ENCODE results near the gene DLG3. TPM values are rescaled to one million over a fixed set of nuclear protein-coding genes. Genes with fewer than 3 reads are reported as not detected.
"Not testable (repeated sequence)": the region's sequence is repeated elsewhere in the genome, so short reads cannot be mapped to it uniquely, and the experiment has no call there.

DLG3 gene
- total and polyA plus RNA-seq, 4 experiments from 2014 or later: 5.3 to 14.2 (median 12.0) TPM

DNA sequence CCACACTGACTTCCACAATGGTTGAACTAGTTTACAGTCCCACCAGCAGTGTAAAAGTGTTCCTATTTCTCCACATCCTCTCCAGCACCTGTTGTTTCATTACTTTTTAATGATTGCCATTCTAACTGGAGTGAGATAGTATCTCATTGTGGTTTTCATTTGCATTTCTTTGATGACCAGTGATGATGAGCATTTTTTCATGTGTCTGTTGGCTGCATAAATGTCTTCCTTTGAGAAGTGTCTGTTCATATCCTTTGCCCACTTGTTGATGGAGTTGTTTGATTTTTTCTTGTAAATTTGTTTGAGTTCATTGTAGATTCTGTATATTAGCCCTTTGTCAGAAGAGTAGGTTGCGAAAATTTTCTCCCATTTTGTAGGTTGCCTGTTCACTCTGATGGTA lies 71.1 kb downstream of the DLG3 start:
- POLR2A ChIA-PET (ENCODE audit: partially characterized antibody); H3K4me1 ChIP-seq (ENCODE audit: insufficient read depth, low read length); H3K4me1 Mint-ChIP-seq; H3K27ac ChIP-seq (ENCODE audit: low read depth, low read length); H3K27ac Mint-ChIP-seq; H3K27me3 Mint-ChIP-seq; intact Hi-C loops (cut with micrococcal nuclease); H3K4me3 Mint-ChIP-seq; H3K36me3 ChIP-seq (ENCODE audit: insufficient read depth, low read length); H3K27me3 ChIP-seq (ENCODE audit: insufficient read depth, low read length); H3K36me3 Mint-ChIP-seq; DNase-seq; CTCF ChIA-PET (ENCODE audit: partially characterized antibody); H3K9me3 ChIP-seq (ENCODE audit: control insufficient read depth in 1 of 2, low read length in 2 of 2); H3K4me3 ChIP-seq (ENCODE audit: low read length in 2 of 2): not testable (repeated sequence)
- peaks cover 0 to 13% (median 0%) of the 10 kb centered on the region in 8 donors for H3K9me3 Mint-ChIP-seq

DNA sequence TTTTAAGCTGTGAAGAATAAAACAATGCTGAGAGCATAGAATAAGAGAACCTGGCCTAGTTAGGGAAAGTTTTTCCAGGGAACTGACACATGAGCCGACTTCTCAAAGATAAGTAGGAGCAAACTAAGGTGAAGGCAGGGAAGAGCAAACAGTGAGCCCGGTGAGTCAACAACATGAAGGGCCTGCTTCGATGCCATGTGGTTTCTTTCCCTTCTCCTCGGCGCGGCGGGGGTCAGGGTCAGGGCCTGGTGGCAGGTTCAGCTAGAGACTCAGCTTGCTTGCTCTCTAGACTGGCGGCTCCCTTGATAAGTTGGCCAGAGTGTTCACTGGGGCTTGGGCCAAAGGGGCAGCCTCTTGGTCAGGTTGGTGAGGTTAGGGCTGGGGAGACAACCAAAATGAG lies 81.1 kb downstream of the DLG3 start:
- ChIA-PET CTCF (ENCODE audit: partially characterized antibody) (interaction anchor here (0.8 kb wide), 1 partner anchor 38 kb away, joined by 3 read pairs; no protein-coding TSS in a partner anchor), POLR2A (ENCODE audit: partially characterized antibody) (no interaction called here)
- H3K36me3 ChIP-seq (ENCODE audit: insufficient read depth, low read length): no peaks in the 10 kb centered on the region
- H3K4me3 ChIP-seq (ENCODE audit: low read length in 2 of 2): no peak overlapping the region
- Mint-ChIP-seq H3K27ac (no peak overlapping the region), H3K4me1 (no peaks in the 10 kb centered on the region), H3K27me3 (peaks cover 2 to 3% of the 10 kb centered on the region in 2 donors), H3K36me3 (no peaks in the 10 kb centered on the region), H3K4me3 (no peak overlapping the region), H3K9me3 (peaks cover 0 to 8% (median 4%) of the 10 kb centered on the region in 8 donors)
- no peaks in the 10 kb centered on the region for H3K4me1 ChIP-seq (ENCODE audit: insufficient read depth, low read length)
- no peak overlapping the region for H3K27ac ChIP-seq (ENCODE audit: low read depth, low read length)
- H3K27me3 ChIP-seq (ENCODE audit: insufficient read depth, low read length): no peaks in the 10 kb centered on the region
- H3K9me3 ChIP-seq (ENCODE audit: control insufficient read depth in 1 of 2, low read length in 2 of 2): no peaks in the 10 kb centered on the region
- no peak for DNase-seq
- intact Hi-C loops (cut with micrococcal nuclease): no loop called here

DNA sequence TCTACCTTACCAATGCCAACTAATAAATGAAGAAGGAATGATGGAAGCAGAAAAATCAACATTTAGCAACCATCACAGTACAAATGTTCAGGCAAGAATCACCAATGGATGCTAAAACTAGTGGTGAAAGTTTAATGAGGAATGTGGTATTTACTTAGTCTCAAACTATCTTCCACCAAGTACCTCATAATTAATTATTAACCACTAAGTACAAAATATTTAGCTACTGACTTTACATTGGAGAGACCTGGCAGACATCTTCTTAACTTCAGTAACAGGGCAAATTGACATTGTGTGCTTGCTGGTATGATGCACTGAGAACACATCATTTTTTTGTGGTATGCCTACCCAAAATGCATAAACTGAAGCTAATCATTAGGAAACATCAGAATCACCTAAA lies 82.4 kb downstream of the DLG3 start:
- Mint-ChIP-seq H3K36me3 (no peaks in the 10 kb centered on the region), H3K9me3 (peaks cover 0 to 2% (median 0%) of the 10 kb centered on the region in 8 donors), H3K4me1 (no peaks in the 10 kb centered on the region), H3K4me3 (no peak overlapping the region), H3K27ac (no peak overlapping the region), H3K27me3 (peaks cover 2 to 3% of the 10 kb centered on the region in 2 donors)
- DNase-seq: no peak
- ChIA-PET CTCF (ENCODE audit: partially characterized antibody) (no interaction called here), POLR2A (ENCODE audit: partially characterized antibody) (no interaction called here)
- no peaks in the 10 kb centered on the region for H3K36me3 ChIP-seq (ENCODE audit: insufficient read depth, low read length)
- H3K27me3 ChIP-seq (ENCODE audit: insufficient read depth, low read length): no peaks in the 10 kb centered on the region
- no peaks in the 10 kb centered on the region for H3K9me3 ChIP-seq (ENCODE audit: control insufficient read depth in 1 of 2, low read length in 2 of 2)
- H3K27ac ChIP-seq (ENCODE audit: low read depth, low read length): no peak overlapping the region
- H3K4me1 ChIP-seq (ENCODE audit: insufficient read depth, low read length): no peaks in the 10 kb centered on the region
- no peak overlapping the region for H3K4me3 ChIP-seq (ENCODE audit: low read length in 2 of 2)
- intact Hi-C loops (cut with micrococcal nuclease): no loop called here

- H3K27ac ChIP-seq (ENCODE audit: low read depth, low read length): no peak overlapping the region
- H3K27me3 ChIP-seq (ENCODE audit: insufficient read depth, low read length): no peaks in the 10 kb centered on the region
- intact Hi-C loops (cut with micrococcal nuclease): no loop called here
- CTCF ChIA-PET (ENCODE audit: partially characterized antibody): no interaction called here
- H3K9me3 ChIP-seq (ENCODE audit: control insufficient read depth in 1 of 2, low read length in 2 of 2): no peaks in the 10 kb centered on the region
- H3K4me1 ChIP-seq (ENCODE audit: insufficient read depth, low read length): no peaks in the 10 kb centered on the region
- H3K4me3 Mint-ChIP-seq: peak overlapping the region in 1 of 8 donors; percentile 61
- no peak for DNase-seq
- H3K4me1 Mint-ChIP-seq: no peaks in the 10 kb centered on the region
- no peaks in the 10 kb centered on the region for H3K36me3 ChIP-seq (ENCODE audit: insufficient read depth, low read length)
- H3K4me3 ChIP-seq (ENCODE audit: low read length in 2 of 2): no peak overlapping the region
- H3K27ac Mint-ChIP-seq: no peak overlapping the region
- no peaks in the 10 kb centered on the region for H3K36me3 Mint-ChIP-seq
- POLR2A ChIA-PET (ENCODE audit: partially characterized antibody): no interaction called here
- H3K9me3 Mint-ChIP-seq: no peaks in the 10 kb centered on the region
- peaks cover 2 to 3% of the 10 kb centered on the region in 2 donors for H3K27me3 Mint-ChIP-seq
Observed at GRCh38 chrX:70527610-70528345, 83.1 kb downstream of the DLG3 start.

DNA sequence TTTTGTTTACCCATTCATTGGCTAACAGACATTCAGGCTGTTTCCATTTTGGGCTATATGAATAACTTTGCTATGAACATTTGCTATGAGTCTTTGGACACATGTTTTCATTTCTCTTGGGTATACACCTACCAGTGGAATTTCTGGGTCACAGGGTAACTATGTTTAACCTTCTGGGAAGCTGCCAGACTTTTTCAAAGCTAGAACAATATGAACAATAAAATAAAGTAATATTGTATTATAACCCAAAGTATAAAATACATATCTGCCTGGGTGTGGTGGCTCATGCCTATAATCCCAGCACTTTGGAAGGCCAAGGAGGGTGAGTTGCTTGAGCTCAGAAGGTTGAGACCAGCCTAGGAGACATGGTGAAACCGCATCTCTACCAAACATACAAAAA lies 90.6 kb downstream of the DLG3 start:
- Mint-ChIP-seq H3K4me1 (no peaks in the 10 kb centered on the region), H3K27me3 (peaks cover 3 to 6% of the 10 kb centered on the region in 2 donors), H3K9me3 (peaks cover 0 to 5% (median 0%) of the 10 kb centered on the region in 8 donors), H3K27ac (no peak overlapping the region), H3K36me3 (no peaks in the 10 kb centered on the region), H3K4me3 (no peak overlapping the region)
- intact Hi-C loops (cut with micrococcal nuclease): no loop called here
- no peaks in the 10 kb centered on the region for H3K27me3 ChIP-seq (ENCODE audit: insufficient read depth, low read length)
- CTCF ChIA-PET (ENCODE audit: partially characterized antibody): no interaction called here
- H3K4me3 ChIP-seq (ENCODE audit: low read length in 2 of 2): no peak overlapping the region
- no peaks in the 10 kb centered on the region for H3K36me3 ChIP-seq (ENCODE audit: insufficient read depth, low read length)
- POLR2A ChIA-PET (ENCODE audit: partially characterized antibody): no interaction called here
- no peak overlapping the region for H3K27ac ChIP-seq (ENCODE audit: low read depth, low read length)
- no peak for DNase-seq
- no peaks in the 10 kb centered on the region for H3K9me3 ChIP-seq (ENCODE audit: control insufficient read depth in 1 of 2, low read length in 2 of 2)
- H3K4me1 ChIP-seq (ENCODE audit: insufficient read depth, low read length): no peaks in the 10 kb centered on the region

GRCh38 chrX:70549429-70549828 lies 104.8 kb downstream of the DLG3 start:
- H3K4me1 ChIP-seq (ENCODE audit: insufficient read depth, low read length): no peaks in the 10 kb centered on the region
- POLR2A ChIA-PET (ENCODE audit: partially characterized antibody): no interaction called here
- Mint-ChIP-seq H3K27ac (no peak overlapping the region), H3K4me3 (no peak overlapping the region), H3K4me1 (no peaks in the 10 kb centered on the region), H3K27me3 (peaks cover 0 to 2% of the 10 kb centered on the region in 2 donors), H3K36me3 (no peaks in the 10 kb centered on the region), H3K9me3 (peaks cover 0 to 2% (median 0%) of the 10 kb centered on the region in 8 donors)
- no peak overlapping the region for H3K4me3 ChIP-seq (ENCODE audit: low read length in 2 of 2)
- H3K27me3 ChIP-seq (ENCODE audit: insufficient read depth, low read length): no peaks in the 10 kb centered on the region
- DNase-seq: no peak
- CTCF ChIA-PET (ENCODE audit: partially characterized antibody): no interaction called here
- intact Hi-C loops (cut with micrococcal nuclease): no loop called here
- no peak overlapping the region for H3K27ac ChIP-seq (ENCODE audit: low read depth, low read length)
- no peaks in the 10 kb centered on the region for H3K9me3 ChIP-seq (ENCODE audit: control insufficient read depth in 1 of 2, low read length in 2 of 2)
- no peaks in the 10 kb centered on the region for H3K36me3 ChIP-seq (ENCODE audit: insufficient read depth, low read length)

- POLR2A ChIA-PET (ENCODE audit: partially characterized antibody): no interaction called here
- H3K27me3 ChIP-seq (ENCODE audit: insufficient read depth, low read length): no peaks in the 10 kb centered on the region
- Mint-ChIP-seq H3K4me1 (no peaks in the 10 kb centered on the region), H3K27me3 (peaks cover 0 to 2% of the 10 kb centered on the region in 2 donors), H3K9me3 (no peaks in the 10 kb centered on the region), H3K4me3 (no peak overlapping the region), H3K36me3 (no peaks in the 10 kb centered on the region), H3K27ac (peak overlapping the region in 1 of 7 donors; percentile 35)
- intact Hi-C loops (cut with micrococcal nuclease): no loop called here
- H3K27ac ChIP-seq (ENCODE audit: low read depth, low read length): no peak overlapping the region
- CTCF ChIA-PET (ENCODE audit: partially characterized antibody): no interaction called here
- no peaks in the 10 kb centered on the region for H3K36me3 ChIP-seq (ENCODE audit: insufficient read depth, low read length)
- no peaks in the 10 kb centered on the region for H3K4me1 ChIP-seq (ENCODE audit: insufficient read depth, low read length)
- no peak overlapping the region for H3K4me3 ChIP-seq (ENCODE audit: low read length in 2 of 2)
- no peak for DNase-seq
- H3K9me3 ChIP-seq (ENCODE audit: control insufficient read depth in 1 of 2, low read length in 2 of 2): no peaks in the 10 kb centered on the region
Observed at GRCh38 chrX:70552130-70552704, 107.6 kb downstream of the DLG3 start.
